ENCODE measurements around the gene GABBR1.

The GABBR1 gene

GRCh38 chr6:29627755-29628418, 5.1 kb downstream of the GABBR1 start (continued):
- TF ChIP-seq KLF9 (tag by site-specific recombination; IDR thresholded peaks at IDR 0.05; ENCODE audit: low read depth) (peak; percentile 91), ZNF596 (tag by site-specific recombination; IDR thresholded peaks at IDR 0.05) (no peak), ZNF202 (tag by site-specific recombination; IDR thresholded peaks at IDR 0.05; ENCODE audit: borderline replicate concordance) (no peak), ZNF623 (tag by site-specific recombination; IDR thresholded peaks at IDR 0.05) (no peak), ZBTB21 (tag by site-specific recombination; IDR thresholded peaks at IDR 0.05) (peak; percentile 23; the same call in 1 of the 2 replicates), ZNF274 (IDR thresholded peaks at IDR 0.05; ENCODE audit: low read length) (no peak), ZNF274 (tag by site-specific recombination; IDR thresholded peaks at IDR 0.05; ENCODE audit: borderline replicate concordance) (no peak), ZBTB44 (tag by site-specific recombination; IDR thresholded peaks at IDR 0.05) (no peak), ZNF10 (tag by site-specific recombination; IDR thresholded peaks at IDR 0.05) (no peak), ZNF311 (tag by site-specific recombination; IDR thresholded peaks at IDR 0.05; ENCODE audit: borderline replicate concordance) (no peak), ZFHX2 (tag by site-specific recombination; conservative IDR thresholded peaks at IDR 0.05) (peak; percentile 96; the same call in 1 of the 2 replicates), ZNF561 (tag by site-specific recombination; IDR thresholded peaks at IDR 0.05; ENCODE audit: borderline replicate concordance) (no peak), ZNF138 (tag by site-specific recombination; IDR thresholded peaks at IDR 0.05; ENCODE audit: borderline replicate concordance) (no peak)

- H3K4me1 ChIP-seq (ENCODE audit: control insufficient read depth, insufficient read depth, low read length): peaks cover 16% of the 10 kb centered on the region
- peak overlapping the region; percentile 38 for H3K4me3 ChIP-seq (ENCODE audit: low read depth, low read length)
- H3K27ac ChIP-seq (ENCODE audit: extremely low read depth, low read depth, low read length): peak overlapping the region; percentile 46; the same call in 1 of the 2 replicates
- H3K9me3 ChIP-seq (ENCODE audit: control insufficient read depth, insufficient read depth, low read depth, low read length): no peaks in the 10 kb centered on the region
- H3K36me3 ChIP-seq (ENCODE audit: control insufficient read depth in 2 of 2, insufficient read depth in 1 of 2, low read length in 2 of 2): peaks cover 13 to 33% of the 10 kb centered on the region in 2 experiments; a peak in 2 of 3 replicates
- CTCF ChIA-PET: interaction anchor here (0.7 to 4.3 kb wide), 7 partner anchors 10 to 216 kb away, joined by 3 to 19 read pairs (median 7); no protein-coding TSS in a partner anchor
- POLR2A ChIA-PET: interaction anchor here (0.6 to 3.2 kb wide), 6 partner anchors 15 to 578 kb away, joined by 3 to 18 read pairs (median 4); no protein-coding TSS in a partner anchor
- TF ChIP-seq ZNF785 (tag by site-specific recombination; IDR thresholded peaks at IDR 0.05): no peak
- TF ChIP-seq REPIN1 (tag by site-specific recombination; IDR thresholded peaks at IDR 0.05; ENCODE audit: low read depth): no peak
- TF ChIP-seq ZNF169 (tag by site-specific recombination; IDR thresholded peaks at IDR 0.05): no peak
- no peak for TF ChIP-seq RBAK (tag by site-specific recombination; IDR thresholded peaks at IDR 0.05)
- TF ChIP-seq OSR2 (tag by site-specific recombination; IDR thresholded peaks at IDR 0.05): no peak
- TF ChIP-seq ZNF549 (tag by site-specific recombination; IDR thresholded peaks at IDR 0.05): no peak
- TF ChIP-seq ZNF530 (tag by site-specific recombination; IDR thresholded peaks at IDR 0.05; ENCODE audit: low read depth): no peak
- TF ChIP-seq ELK4 (IDR thresholded peaks at IDR 0.05; ENCODE audit: borderline replicate concordance, low read depth, low read length): no peak
- no peak for TF ChIP-seq ZNF776 (tag by site-specific recombination; IDR thresholded peaks at IDR 0.05; ENCODE audit: borderline replicate concordance)
- no peak for TF ChIP-seq ZBTB8A (tag by site-specific recombination; IDR thresholded peaks at IDR 0.05)
- TF ChIP-seq ZBTB44 (tag by site-specific recombination; IDR thresholded peaks at IDR 0.05): no peak
- TF ChIP-seq ZNF629 (tag by site-specific recombination; IDR thresholded peaks at IDR 0.05): no peak
- no peak for TF ChIP-seq PRDM4 (tag by site-specific recombination; IDR thresholded peaks at IDR 0.05)
- TF ChIP-seq ZNF335 (tag by site-specific recombination; conservative IDR thresholded peaks at IDR 0.05): no peak
- TF ChIP-seq ZNF707 (tag by site-specific recombination; IDR thresholded peaks at IDR 0.05): no peak
Observed at GRCh38 chr6:29626948-29627754, 5.8 kb downstream of the GABBR1 start.

All from HEK293 (cell line).